Stomach smooth muscle (tissue), 2 donors: Measurements from ENCODE around the gene RPS18.

Experiments
- H3K27ac ChIP-seq: one replicate; pipeline ENCODE4 v1.7.0; 2013; ENCODE audit warnings: mild to moderate bottlenecking, low read length, inconsistent platforms
- H3K27me3 ChIP-seq, 2 donors: one replicate each; pipeline ENCODE4 v1.7.0; 2013; ENCODE audit warnings: low read length in 2 of 2; ENCODE audit not compliant: insufficient read depth in 2 of 2, control insufficient read depth in 1 of 2
- H3K36me3 ChIP-seq, 2 donors: one replicate each; pipeline ENCODE4 v1.7.0; 2013; ENCODE audit warnings: low read length in 2 of 2; ENCODE audit not compliant: control insufficient read depth in 2 of 2, insufficient read depth in 2 of 2
- H3K4me1 ChIP-seq: one replicate; pipeline ENCODE4 v1.7.0; 2013; ENCODE audit warnings: low read length; ENCODE audit not compliant: control insufficient read depth, insufficient read depth
- H3K4me3 ChIP-seq, 2 donors: one replicate each; pipeline ENCODE4 v1.7.0; 2013; ENCODE audit warnings: low read length in 2 of 2
- H3K9ac ChIP-seq, 2 donors: one replicate each; pipeline ENCODE4 v1.7.0; 2013; ENCODE audit warnings: low read length in 2 of 2, mild to moderate bottlenecking in 1 of 2
- H3K9me3 ChIP-seq, 2 donors: one replicate each; pipeline ENCODE4 v1.7.0; 2013; ENCODE audit warnings: low read length in 2 of 2; ENCODE audit not compliant: control insufficient read depth in 2 of 2
- donor health status: healthy.
- donor health status: Pancreatic carcinoma.

The RPS18 gene

GRCh38 chr6:33292996-33293682, 21.3 kb downstream of the RPS18 start:
- no peak overlapping the region for H3K27ac ChIP-seq
- peaks cover 30 to 36% of the 10 kb centered on the region in 2 donors for H3K36me3 ChIP-seq
- no peak overlapping the region for H3K9ac ChIP-seq
- no peaks in the 10 kb centered on the region for H3K9me3 ChIP-seq
- no peaks in the 10 kb centered on the region for H3K27me3 ChIP-seq
- H3K4me3 ChIP-seq: no peak overlapping the region
- peaks cover 29% of the 10 kb centered on the region for H3K4me1 ChIP-seq

- no peak overlapping the region for H3K27ac ChIP-seq
- no peaks in the 10 kb centered on the region for H3K27me3 ChIP-seq
- H3K4me3 ChIP-seq: no peak overlapping the region
- H3K9ac ChIP-seq: no peak overlapping the region
- peaks cover 30 to 36% of the 10 kb centered on the region in 2 donors for H3K36me3 ChIP-seq
- H3K9me3 ChIP-seq: no peaks in the 10 kb centered on the region
- H3K4me1 ChIP-seq: peaks cover 24% of the 10 kb centered on the region
These were observed 22.4 kb downstream of the RPS18 start for GRCh38 chr6:33294086-33294823.

DNA sequence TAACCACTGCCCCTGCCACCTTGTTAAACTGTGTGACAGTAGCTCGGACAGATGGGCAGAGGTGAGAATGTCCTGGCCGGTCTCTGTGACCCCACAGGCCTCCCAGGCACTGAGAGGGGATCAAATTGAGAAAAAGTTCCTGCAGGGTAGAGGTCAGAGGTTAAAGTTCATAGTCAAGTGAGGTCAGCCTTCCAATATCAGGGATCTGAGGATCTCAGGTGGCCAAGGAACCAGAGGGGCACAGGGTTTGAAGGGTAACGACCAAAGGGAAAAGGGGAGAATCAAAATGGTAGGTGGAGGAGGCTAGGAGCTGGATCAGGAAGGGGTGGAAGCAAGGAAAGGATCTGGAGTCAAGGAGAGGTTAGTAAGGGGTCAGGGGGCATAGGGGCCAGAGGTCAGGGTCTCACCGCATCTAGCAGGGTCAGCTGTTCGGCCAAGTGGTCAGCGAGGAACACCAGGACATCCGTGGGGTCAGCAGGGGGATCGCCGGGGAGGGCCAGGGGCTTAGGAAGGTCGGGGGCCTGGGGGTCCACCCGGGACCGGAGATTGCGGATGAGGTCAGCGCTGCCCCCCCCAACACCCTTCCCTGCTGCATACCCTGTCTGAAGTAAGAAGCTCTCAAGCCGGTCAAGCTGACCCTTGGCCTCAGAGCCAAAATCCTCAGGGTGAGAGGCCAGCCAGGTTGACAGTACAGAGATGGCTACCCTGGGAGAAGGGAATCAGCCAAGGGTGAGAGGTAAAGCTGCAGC, 23.9 kb downstream of the RPS18 start:
- H3K36me3 ChIP-seq: peaks cover 29 to 35% of the 10 kb centered on the region in 2 donors

DNA sequence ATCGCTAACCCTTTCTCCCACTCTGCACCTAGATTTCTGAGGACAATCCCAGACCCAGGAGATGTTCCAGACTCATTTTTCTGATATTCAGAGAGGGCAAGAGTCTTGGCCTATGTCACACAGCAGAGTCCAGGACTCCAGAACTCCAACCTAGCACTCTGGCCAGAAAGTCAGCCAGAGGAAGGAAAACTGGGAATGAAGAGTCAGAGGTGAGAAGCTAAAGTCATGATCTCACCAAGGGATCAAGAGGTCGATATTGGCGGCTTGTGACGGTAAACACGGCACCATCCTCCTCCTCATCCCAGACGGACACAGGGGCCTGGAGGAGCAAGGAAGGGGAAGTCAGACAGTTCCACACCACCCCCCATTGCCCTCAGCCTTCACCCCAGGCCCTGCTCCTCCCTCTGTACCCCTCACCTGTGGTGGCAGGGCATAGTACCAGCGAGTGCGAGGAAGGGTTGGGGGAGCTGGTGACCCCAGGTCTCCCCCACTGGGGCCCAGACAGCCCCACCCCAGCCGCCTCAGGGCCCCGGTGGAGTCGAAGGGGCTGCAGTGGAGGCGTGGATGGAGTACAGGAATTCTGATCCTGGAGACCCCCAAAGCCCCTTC, 25.0 kb downstream of the RPS18 start:
- Histone ChIP-seq H3K4me3 (peak overlapping the region; percentile 63 to 89), H3K9me3 (no peaks in the 10 kb centered on the region), H3K27me3 (no peaks in the 10 kb centered on the region), H3K4me1 (peaks cover 20% of the 10 kb centered on the region), H3K27ac (peak overlapping the region; percentile 96), H3K36me3 (peaks cover 23 to 29% of the 10 kb centered on the region in 2 donors), H3K9ac (peak overlapping the region; percentile 61 to 73)

More for the DNA sequence above, 23.9 kb downstream of the RPS18 start:
- Histone ChIP-seq H3K27ac (peak overlapping the region; percentile 18), H3K4me3 (no peak overlapping the region), H3K9ac (no peak overlapping the region), H3K27me3 (no peaks in the 10 kb centered on the region), H3K9me3 (no peaks in the 10 kb centered on the region), H3K4me1 (peaks cover 20% of the 10 kb centered on the region)

- Histone ChIP-seq H3K4me3 (peak overlapping the region; percentile 63 to 89), H3K27me3 (no peaks in the 10 kb centered on the region), H3K9me3 (no peaks in the 10 kb centered on the region), H3K27ac (peak overlapping the region; percentile 96), H3K36me3 (peaks cover 18 to 27% of the 10 kb centered on the region in 2 donors), H3K4me1 (peaks cover 20% of the 10 kb centered on the region), H3K9ac (peak overlapping the region; percentile 61 to 73)
These were observed 25.6 kb downstream of the RPS18 start for GRCh38 chr6:33297406-33297955.

GRCh38 chr6:33297956-33298772, 26.3 kb downstream of the RPS18 start:
- H3K36me3 ChIP-seq: peaks cover 14 to 24% of the 10 kb centered on the region in 2 donors

GRCh38 chr6:33298773-33299236, 26.9 kb downstream of the RPS18 start, which contains the start of gene RGL2:
RGL2 (minus strand) TSS chr6:33298942; CDS start chr6:33298610, 332 bp downstream.
- no peaks in the 10 kb centered on the region for H3K9me3 ChIP-seq
- H3K27me3 ChIP-seq: no peaks in the 10 kb centered on the region
- H3K27ac ChIP-seq: peak within 1 kb of the TSS; percentile 96
- peaks cover 13 to 21% of the 10 kb centered on the region in 2 donors for H3K36me3 ChIP-seq
- H3K4me1 ChIP-seq: peaks cover 20% of the 10 kb centered on the region
- H3K9ac ChIP-seq: peak within 1 kb of the TSS; percentile 84 to 97
- H3K4me3 ChIP-seq: peak within 1 kb of the TSS; percentile 89 to 95

More at GRCh38 chr6:33297956-33298772, 26.3 kb downstream of the RPS18 start:
- H3K4me1 ChIP-seq: peaks cover 20% of the 10 kb centered on the region
- peak overlapping the region; percentile 89 to 95 for H3K4me3 ChIP-seq
- no peaks in the 10 kb centered on the region for H3K27me3 ChIP-seq
- peak overlapping the region; percentile 83 to 84 for H3K9ac ChIP-seq
- H3K27ac ChIP-seq: peak overlapping the region; percentile 96
- no peaks in the 10 kb centered on the region for H3K9me3 ChIP-seq

DNA sequence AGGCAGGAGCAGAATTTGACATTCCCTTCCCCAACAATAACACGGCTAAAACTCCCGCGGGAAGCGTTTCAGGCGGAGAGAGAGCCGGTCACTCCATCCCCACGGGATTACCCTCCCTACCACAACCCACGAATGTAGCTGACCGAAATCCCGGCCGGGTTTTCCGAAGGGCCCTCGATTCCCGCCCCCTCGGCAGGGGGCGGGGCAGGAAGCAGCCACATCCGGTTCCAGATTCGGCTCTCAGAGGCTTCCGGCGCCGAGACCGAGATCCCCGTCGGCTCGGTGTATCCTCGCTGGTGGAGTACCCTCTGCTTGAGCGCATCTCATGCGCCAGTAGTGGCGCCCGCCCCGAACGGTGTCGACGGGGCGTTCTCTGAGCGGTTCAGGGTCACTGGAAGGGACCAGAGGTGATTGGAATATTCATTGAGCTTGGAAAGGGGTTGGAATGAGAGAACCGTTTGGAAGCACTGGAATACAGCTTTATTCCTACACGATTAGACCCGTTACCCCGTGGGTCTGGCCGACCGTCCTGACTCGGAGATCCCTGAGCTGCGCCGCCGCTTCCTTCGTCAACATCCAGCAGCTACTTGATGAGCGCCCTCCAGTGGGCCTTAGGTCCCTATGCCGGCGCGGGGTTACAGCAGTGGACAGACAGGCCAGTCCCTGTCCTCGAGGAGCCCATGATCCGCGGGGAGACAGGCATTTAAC, 27.5 kb downstream of the RPS18 start:
- H3K9ac ChIP-seq: peak overlapping the region; percentile 84 to 97
- H3K4me1 ChIP-seq: peaks cover 20% of the 10 kb centered on the region
- no peaks in the 10 kb centered on the region for H3K9me3 ChIP-seq
- peak overlapping the region; percentile 89 to 95 for H3K4me3 ChIP-seq
- H3K27ac ChIP-seq: peak overlapping the region; percentile 96
- peaks cover 16 to 22% of the 10 kb centered on the region in 2 donors for H3K36me3 ChIP-seq
- H3K27me3 ChIP-seq: no peaks in the 10 kb centered on the region

DNA sequence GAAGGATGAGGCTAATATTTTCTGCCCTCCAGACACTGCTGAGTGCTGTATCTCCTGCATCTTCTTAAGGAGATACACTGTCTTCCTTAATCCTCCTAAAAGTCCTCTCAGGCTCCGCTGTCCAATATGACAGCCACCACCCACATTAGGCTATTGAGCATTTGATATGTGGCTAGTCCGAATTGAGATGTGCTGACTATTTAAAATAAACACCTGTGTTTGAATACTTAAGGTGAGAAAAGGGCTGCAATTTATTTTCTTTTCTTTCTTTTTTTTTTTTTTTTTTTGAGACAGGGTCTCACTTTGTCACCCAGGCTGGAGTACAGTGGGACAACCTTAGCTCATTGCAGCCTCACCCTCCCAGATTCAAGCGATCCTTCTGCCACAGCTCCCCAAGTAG, 30.0 kb downstream of the RPS18 start:
- no peak overlapping the region for H3K9ac ChIP-seq
- peaks cover 26% of the 10 kb centered on the region for H3K4me1 ChIP-seq
- H3K27me3 ChIP-seq: no peaks in the 10 kb centered on the region
- H3K27ac ChIP-seq: no peak overlapping the region
- no peak overlapping the region for H3K4me3 ChIP-seq
- no peaks in the 10 kb centered on the region for H3K9me3 ChIP-seq
- H3K36me3 ChIP-seq: peaks cover 27 to 28% of the 10 kb centered on the region in 2 donors
